HEK293 (cell line): ENCODE measurements around the gene GEMIN7.

Source experiments
- CTCF ChIA-PET: fragments of 350-600 bp; formaldehyde crosslinking; extraction: SDS; loops from one replicate; lab custom pipeline; 2021; ENCODE audit warnings: antibody characterized with exemption; lab: Yijun Ruan, JAX
- POLR2A ChIA-PET: fragments of 300-600 bp; formaldehyde crosslinking; extraction: SDS; loops from one replicate; lab custom pipeline; 2020; ENCODE audit warnings: antibody characterized with exemption, inconsistent platforms; lab: Yijun Ruan, JAX
- H3K27ac ChIP-seq: fragments of 200-500 bp; sonication (Bioruptor generic); 2 replicates; pipeline ENCODE4 v1.5.1; 2014; ENCODE audit warnings: low read depth, low read length, control low read depth, inconsistent platforms; ENCODE audit errors: extremely low read depth
- H3K36me3 ChIP-seq, 2 experiments: fragments of 200-500 bp in 1 of 2; sonication (Bioruptor generic) in 1 of 2; 1 replicate in 1 of 2; 2 replicates in 1 of 2; pipeline ENCODE4 v1.5.1; 2014 to 2017; ENCODE audit warnings: inconsistent platforms in 2 of 2, low read length in 2 of 2; ENCODE audit not compliant: control insufficient read depth in 2 of 2, insufficient read depth in 1 of 2
- H3K4me1 ChIP-seq: fragments of 200-500 bp; sonication (Bioruptor generic); 2 replicates; pipeline ENCODE4 v1.5.1; 2014; ENCODE audit warnings: mild to moderate bottlenecking, low read length, inconsistent platforms; ENCODE audit not compliant: control insufficient read depth, insufficient read depth
- H3K4me3 ChIP-seq: 2 replicates; pipeline ENCODE4 v1.5.1; 2011; ENCODE audit warnings: low read depth, mild to moderate bottlenecking, control low read depth, low read length, moderate library complexity
- H3K9me3 ChIP-seq: fragments of 200-500 bp; sonication (Bioruptor generic); 2 replicates; pipeline ENCODE4 v1.5.1; 2014; ENCODE audit warnings: low read depth, low read length, inconsistent platforms; ENCODE audit not compliant: control insufficient read depth, insufficient read depth
- BCL11B ChIP-seq: fragments of 450-650 bp; formaldehyde crosslinking; IDR thresholded peaks from 2 replicates; pipeline ENCODE4 v1.5.1; 2016; ENCODE audit warnings: low read depth, missing biosample characterization, missing genetic modification characterization
- GLIS1 ChIP-seq: fragments of 450-650 bp; formaldehyde crosslinking; IDR thresholded peaks from 2 replicates; pipeline ENCODE4 v1.5.1; 2016; ENCODE audit warnings: missing biosample characterization, missing genetic modification characterization
- MYNN ChIP-seq: fragments of 450-650 bp; formaldehyde crosslinking; IDR thresholded peaks from 2 replicates; pipeline ENCODE4 v1.5.1; 2016; ENCODE audit warnings: missing biosample characterization, missing genetic modification characterization, borderline replicate concordance
- ZFP3 ChIP-seq: fragments of 450-650 bp; formaldehyde crosslinking; IDR thresholded peaks from 2 replicates; pipeline ENCODE4 v1.5.1; 2016; ENCODE audit warnings: low read depth, missing biosample characterization, missing genetic modification characterization
- ZFP37 ChIP-seq: fragments of 450-650 bp; formaldehyde crosslinking; IDR thresholded peaks from 2 replicates; pipeline ENCODE4 v1.5.1; 2016; ENCODE audit warnings: missing biosample characterization, missing genetic modification characterization
- ZIC2 ChIP-seq: fragments of 450-650 bp; formaldehyde crosslinking; IDR thresholded peaks from 2 replicates; pipeline ENCODE4 v1.5.1; 2016; ENCODE audit warnings: missing biosample characterization, missing genetic modification characterization
- ZNF146 ChIP-seq: fragments of 450-650 bp; formaldehyde crosslinking; IDR thresholded peaks from 2 replicates; pipeline ENCODE4 v1.5.1; 2016; ENCODE audit warnings: missing biosample characterization, missing genetic modification characterization
- ZNF214 ChIP-seq: fragments of 450-650 bp; formaldehyde crosslinking; IDR thresholded peaks from 2 replicates; pipeline ENCODE4 v1.5.1; 2017; ENCODE audit warnings: missing biosample characterization, mild to moderate bottlenecking, missing genetic modification characterization, borderline replicate concordance
- ZNF23 ChIP-seq: fragments of 450-650 bp; formaldehyde crosslinking; IDR thresholded peaks from 2 replicates; pipeline ENCODE4 v1.5.1; 2016; ENCODE audit warnings: missing biosample characterization, missing genetic modification characterization, borderline replicate concordance
- ZNF239 ChIP-seq: fragments of 450-650 bp; formaldehyde crosslinking; IDR thresholded peaks from 2 replicates; pipeline ENCODE4 v1.5.1; 2016; ENCODE audit warnings: missing biosample characterization, missing genetic modification characterization
- ZNF302 ChIP-seq: fragments of 450-650 bp; formaldehyde crosslinking; IDR thresholded peaks from 2 replicates; pipeline ENCODE4 v1.5.1; 2016; ENCODE audit warnings: missing biosample characterization, missing genetic modification characterization, low read depth
- ZNF350 ChIP-seq: fragments of 450-650 bp; formaldehyde crosslinking; IDR thresholded peaks from 2 replicates; pipeline ENCODE4 v1.5.0; 2017; ENCODE audit warnings: missing biosample characterization, mild to moderate bottlenecking, missing genetic modification characterization
- ZNF423 ChIP-seq: fragments of 450-650 bp; formaldehyde crosslinking; IDR thresholded peaks from 2 replicates; pipeline ENCODE4 v1.5.1; 2016; ENCODE audit warnings: missing biosample characterization, missing genetic modification characterization
- ZNF549 ChIP-seq: fragments of 450-650 bp; IDR thresholded peaks from 2 replicates; pipeline ENCODE4 v1.5.1; 2018; ENCODE audit warnings: missing biosample characterization, missing genetic modification characterization, mild to moderate bottlenecking, inconsistent platforms, moderate library complexity
- ZNF596 ChIP-seq: fragments of 450-650 bp; IDR thresholded peaks from 2 replicates; pipeline ENCODE4 v1.5.0; 2018; ENCODE audit warnings: missing biosample characterization, mild to moderate bottlenecking, missing genetic modification characterization, moderate library complexity
- ZNF600 ChIP-seq: fragments of 450-650 bp; formaldehyde crosslinking; IDR thresholded peaks from 2 replicates; pipeline ENCODE4 v1.5.1; 2016; ENCODE audit warnings: missing biosample characterization, missing genetic modification characterization
- ZNF626 ChIP-seq: fragments of 450-650 bp; sonication (Bioruptor Pico); formaldehyde crosslinking; IDR thresholded peaks from 2 replicates; pipeline ENCODE4 v1.5.1; 2018; ENCODE audit warnings: missing biosample characterization, missing genetic modification characterization, inconsistent platforms
- ZSCAN16 ChIP-seq: fragments of 450-650 bp; formaldehyde crosslinking; IDR thresholded peaks from 2 replicates; pipeline ENCODE4 v1.5.1; 2016; ENCODE audit warnings: missing biosample characterization, missing genetic modification characterization
- TF ChIP-seq, protein P1 (sequence below): fragments of 450-650 bp; formaldehyde crosslinking; IDR thresholded peaks from 2 replicates; pipeline ENCODE4 v1.5.1; 2016; ENCODE audit warnings: missing biosample characterization, missing genetic modification characterization, borderline replicate concordance
- TF ChIP-seq, protein P2 (sequence below): fragments of 450-650 bp; formaldehyde crosslinking; IDR thresholded peaks from 2 replicates; pipeline ENCODE4 v1.5.1; 2016; ENCODE audit warnings: missing biosample characterization, missing genetic modification characterization, borderline replicate concordance

GEMIN7 gene

DNA sequence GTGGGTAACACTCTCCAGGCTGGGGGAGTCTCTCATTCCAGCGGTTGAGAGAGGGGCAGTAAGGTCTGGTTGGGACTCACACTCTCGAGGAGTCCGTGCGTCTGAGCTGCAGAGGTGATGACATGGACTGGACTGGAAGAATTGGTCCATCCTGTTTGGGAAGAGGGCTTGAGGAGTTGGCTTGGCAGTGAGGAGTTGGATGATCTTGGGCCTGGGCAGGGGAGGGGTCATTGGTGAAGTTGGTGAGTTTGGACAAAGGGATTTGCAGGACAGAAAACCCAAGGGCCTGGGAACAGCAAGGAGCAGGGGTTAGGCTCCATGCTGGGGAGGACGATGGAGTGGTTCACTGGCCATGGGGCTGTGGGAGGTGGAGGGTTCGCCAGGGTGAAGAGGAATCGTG, 17.6 kb downstream of the GEMIN7 start:
- Histone ChIP-seq H3K27ac (no peak overlapping the region), H3K9me3 (no peaks in the 10 kb centered on the region), H3K36me3 (peaks cover 7 to 36% of the 10 kb centered on the region in 2 experiments; a peak in 2 of 3 replicates), H3K4me3 (no peak overlapping the region), H3K4me1 (peaks cover 27% of the 10 kb centered on the region)
- CTCF ChIA-PET: interaction anchor here (2.7 kb wide), 1 partner anchor 29 kb away, joined by 24 read pairs; no protein-coding TSS in a partner anchor
- POLR2A ChIA-PET: no interaction called here
- TF ChIP-seq ZNF596 (tag by site-specific recombination) (no peak), ZNF600 (tag by site-specific recombination) (peak; percentile 62), MYNN (no peak), ZFP3 (tag by site-specific recombination) (no peak), ZSCAN16 (tag by site-specific recombination) (no peak), BCL11B (tag by site-specific recombination) (0 out of 2 replicates have a peak, but pooled peaks have one; percentile 20), ZNF423 (tag by site-specific recombination) (no peak), ZNF146 (tag by site-specific recombination) (no peak)

DNA sequence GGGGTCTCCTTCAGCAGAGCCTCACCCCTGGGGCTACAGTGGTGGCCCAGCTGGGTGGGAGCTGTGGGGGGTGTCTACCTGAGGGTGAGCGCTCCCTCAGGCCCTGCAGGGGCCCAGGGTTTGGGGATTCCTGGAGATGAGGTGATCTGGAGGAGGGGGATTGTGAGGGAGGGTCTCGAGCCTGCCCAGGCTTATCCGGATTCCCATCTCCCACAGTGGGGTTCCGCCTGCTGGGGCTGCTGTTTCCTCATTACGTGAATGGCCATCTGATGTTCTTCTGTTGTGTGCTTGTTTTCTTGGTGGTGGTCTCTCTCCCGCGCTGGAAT, 18.4 kb downstream of the GEMIN7 start:
- TF ChIP-seq ZNF214 (tag by site-specific recombination) (no peak), ZNF23 (tag by site-specific recombination) (no peak), ZNF239 (tag by site-specific recombination) (no peak), ZFP37 (tag by site-specific recombination) (no peak), ZNF146 (tag by site-specific recombination) (no peak), GLIS1 (tag by site-specific recombination) (peak; percentile 84), ZNF596 (tag by site-specific recombination) (no peak), ZNF549 (no peak), MYNN (no peak), ZNF302 (no peak), ZNF350 (no peak), ZNF626 (tag by site-specific recombination) (no peak), ZIC2 (tag by site-specific recombination) (peak; percentile 26; the same call in 1 of the 2 replicates)
- TF ChIP-seq, protein P1, sequence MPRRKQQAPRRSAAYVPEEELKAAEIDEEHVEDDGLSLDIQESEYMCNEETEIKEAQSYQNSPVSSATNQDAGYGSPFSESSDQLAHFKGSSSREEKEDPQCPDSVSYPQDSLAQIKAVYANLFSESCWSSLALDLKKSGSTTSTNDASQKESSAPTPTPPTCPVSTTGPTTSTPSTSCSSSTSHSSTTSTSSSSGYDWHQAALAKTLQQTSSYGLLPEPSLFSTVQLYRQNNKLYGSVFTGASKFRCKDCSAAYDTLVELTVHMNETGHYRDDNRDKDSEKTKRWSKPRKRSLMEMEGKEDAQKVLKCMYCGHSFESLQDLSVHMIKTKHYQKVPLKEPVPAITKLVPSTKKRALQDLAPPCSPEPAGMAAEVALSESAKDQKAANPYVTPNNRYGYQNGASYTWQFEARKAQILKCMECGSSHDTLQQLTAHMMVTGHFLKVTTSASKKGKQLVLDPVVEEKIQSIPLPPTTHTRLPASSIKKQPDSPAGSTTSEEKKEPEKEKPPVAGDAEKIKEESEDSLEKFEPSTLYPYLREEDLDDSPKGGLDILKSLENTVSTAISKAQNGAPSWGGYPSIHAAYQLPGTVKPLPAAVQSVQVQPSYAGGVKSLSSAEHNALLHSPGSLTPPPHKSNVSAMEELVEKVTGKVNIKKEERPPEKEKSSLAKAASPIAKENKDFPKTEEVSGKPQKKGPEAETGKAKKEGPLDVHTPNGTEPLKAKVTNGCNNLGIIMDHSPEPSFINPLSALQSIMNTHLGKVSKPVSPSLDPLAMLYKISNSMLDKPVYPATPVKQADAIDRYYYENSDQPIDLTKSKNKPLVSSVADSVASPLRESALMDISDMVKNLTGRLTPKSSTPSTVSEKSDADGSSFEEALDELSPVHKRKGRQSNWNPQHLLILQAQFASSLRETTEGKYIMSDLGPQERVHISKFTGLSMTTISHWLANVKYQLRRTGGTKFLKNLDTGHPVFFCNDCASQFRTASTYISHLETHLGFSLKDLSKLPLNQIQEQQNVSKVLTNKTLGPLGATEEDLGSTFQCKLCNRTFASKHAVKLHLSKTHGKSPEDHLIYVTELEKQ (tag by site-specific recombination): no peak
- TF ChIP-seq, protein P2, sequence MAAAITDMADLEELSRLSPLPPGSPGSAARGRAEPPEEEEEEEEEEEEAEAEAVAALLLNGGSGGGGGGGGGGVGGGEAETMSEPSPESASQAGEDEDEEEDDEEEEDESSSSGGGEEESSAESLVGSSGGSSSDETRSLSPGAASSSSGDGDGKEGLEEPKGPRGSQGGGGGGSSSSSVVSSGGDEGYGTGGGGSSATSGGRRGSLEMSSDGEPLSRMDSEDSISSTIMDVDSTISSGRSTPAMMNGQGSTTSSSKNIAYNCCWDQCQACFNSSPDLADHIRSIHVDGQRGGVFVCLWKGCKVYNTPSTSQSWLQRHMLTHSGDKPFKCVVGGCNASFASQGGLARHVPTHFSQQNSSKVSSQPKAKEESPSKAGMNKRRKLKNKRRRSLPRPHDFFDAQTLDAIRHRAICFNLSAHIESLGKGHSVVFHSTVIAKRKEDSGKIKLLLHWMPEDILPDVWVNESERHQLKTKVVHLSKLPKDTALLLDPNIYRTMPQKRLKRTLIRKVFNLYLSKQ (tag by site-specific recombination): no peak
- TF ChIP-seq, all 188 proteins: peak for 2
- POLR2A ChIA-PET: interaction anchor here (1.7 kb wide), 1 partner anchor 34 kb away, joined by 4 read pairs; no protein-coding TSS in a partner anchor
- H3K9me3 ChIP-seq: no peaks in the 10 kb centered on the region
- H3K36me3 ChIP-seq: peaks cover 7 to 36% of the 10 kb centered on the region in 2 experiments; a peak in 2 of 3 replicates
- H3K4me1 ChIP-seq: peaks cover 28% of the 10 kb centered on the region
- CTCF ChIA-PET: interaction anchor here (0.5 to 2.7 kb wide), 4 partner anchors 28 to 69 kb away, joined by 3 to 24 read pairs (median 3); no protein-coding TSS in a partner anchor
- no peak overlapping the region for H3K4me3 ChIP-seq
- H3K27ac ChIP-seq: no peak overlapping the region
